ENCODE data around the gene TMEM18.

- TF ChIP-seq TAF1 (IDR thresholded peaks at IDR 0.05; ENCODE audit: low read depth) (no peak), USF1 (IDR thresholded peaks at IDR 0.05) (no peak)
These were observed 24.2 kb downstream of the TMEM18 start for GRCh38 chr2:652881-653480.

Data from Ishikawa (cell line).